ENCODE results near the gene C11orf52.

The C11orf52 gene

GRCh38 chr11:111976119-111976766 is 57.5 kb downstream of the C11orf52 start:
- no peak for DNase-seq (ENCODE audit: low read depth)

Measured in stimulated activated CD8-positive, alpha-beta memory T cell treated with anti-CD3 and anti-CD28 coated beads, Interleukin-12 subunit alpha, Interleukin-12 subunit beta, amount 100 ng/mL, for 1 hour (primary cell).